Liver (tissue), 9 donors: ENCODE data around the gene HEYL. TPM values are rescaled to one million over a fixed set of nuclear protein-coding genes. Genes with fewer than 3 reads are reported as not detected.

Experiments used
- DNase-seq: peaks from one replicate; pipeline ENCODE4 v3.0.0-alpha.2; 2017; ENCODE audit warnings: low spot score
- H3K27ac ChIP-seq, 2 donors: one replicate each; pipeline ENCODE4 v1.7.0; 2013; ENCODE audit warnings: inconsistent platforms in 2 of 2, low read length in 2 of 2, control low read depth in 1 of 2, low read depth in 1 of 2, mild to moderate bottlenecking in 1 of 2
- H3K27me3 ChIP-seq, 4 donors: one replicate each; pipeline versions ENCODE4 v1.6.1 to v1.7.0; 2013; ENCODE audit warnings: low read length in 3 of 4, inconsistent platforms in 1 of 4, mild to moderate bottlenecking in 1 of 4, moderate library complexity in 1 of 4; ENCODE audit not compliant: control insufficient read depth in 4 of 4, insufficient read depth in 4 of 4
- H3K36me3 ChIP-seq, 4 donors: one replicate each; pipeline versions ENCODE4 v1.6.1 to v1.7.0; 2013; ENCODE audit warnings: low read length in 3 of 4, mild to moderate bottlenecking in 3 of 4, low read depth in 1 of 4, moderate library complexity in 1 of 4; ENCODE audit not compliant: control insufficient read depth in 4 of 4, insufficient read depth in 3 of 4
- H3K4me1 ChIP-seq, 4 donors: one replicate each; pipeline versions ENCODE4 v1.6.1 to v1.7.0; 2013; ENCODE audit warnings: low read length in 3 of 4, mild to moderate bottlenecking in 3 of 4, moderate library complexity in 1 of 4; ENCODE audit not compliant: control insufficient read depth in 4 of 4, insufficient read depth in 4 of 4
- H3K4me3 ChIP-seq, 3 donors: one replicate each; pipeline versions ENCODE4 v1.6.1 to v1.7.0; 2013; ENCODE audit warnings: low read length in 3 of 3, control low read depth in 1 of 3, low read depth in 1 of 3, mild to moderate bottlenecking in 1 of 3
- H3K9ac ChIP-seq, 2 donors: one replicate each; pipeline ENCODE4 v1.7.0; 2013; ENCODE audit warnings: low read length in 2 of 2, mild to moderate bottlenecking in 2 of 2, moderate library complexity in 2 of 2, control low read depth in 1 of 2, low read depth in 1 of 2
- H3K9me3 ChIP-seq, 4 donors: one replicate each; pipeline versions ENCODE4 v1.6.1 to v1.7.0; 2013; ENCODE audit warnings: low read length in 3 of 4; ENCODE audit not compliant: control insufficient read depth in 4 of 4
- CTCF ChIP-seq: fragments of 150-350 bp; IDR thresholded peaks from 2 replicates; pipeline ENCODE4 v1.5.1; 2017; ENCODE audit warnings: improper control_type of control experiment, low read depth, low read length; ENCODE audit not compliant: missing input control
- EGR1 ChIP-seq, 2 donors: IDR thresholded peaks; 2 replicates each; pipeline ENCODE4 v1.6.1; 2016 to 2018; ENCODE audit warnings: antibody characterized with exemption in 2 of 2, low read depth in 2 of 2
- FOXA2 ChIP-seq: IDR thresholded peaks from 2 replicates; pipeline ENCODE4 v1.6.1; 2016; ENCODE audit warnings: antibody characterized with exemption
- GABPA ChIP-seq, 2 donors: IDR thresholded peaks in 1 of 2; conservative IDR thresholded peaks in 1 of 2; 2 replicates each; pipeline ENCODE4 v1.6.1; 2016; ENCODE audit warnings: antibody characterized with exemption in 2 of 2, mild to moderate bottlenecking in 1 of 2, moderate library complexity in 1 of 2
- HNF4G ChIP-seq: IDR thresholded peaks from 2 replicates; pipeline ENCODE4 v1.6.1; 2016; ENCODE audit warnings: antibody characterized with exemption
- MAX ChIP-seq: IDR thresholded peaks from 2 replicates; pipeline ENCODE4 v1.6.1; 2016; ENCODE audit warnings: antibody characterized with exemption
- NR2F2 ChIP-seq: IDR thresholded peaks from 2 replicates; pipeline ENCODE4 v1.6.1; 2016; ENCODE audit warnings: antibody characterized with exemption
- RAD21 ChIP-seq, 2 donors: IDR thresholded peaks; 2 replicates each; pipeline ENCODE4 v1.6.1; 2016; ENCODE audit warnings: antibody characterized with exemption in 2 of 2, mild to moderate bottlenecking in 2 of 2
- REST ChIP-seq: IDR thresholded peaks from 2 replicates; pipeline ENCODE4 v1.6.1; 2016; ENCODE audit warnings: antibody characterized with exemption, mild to moderate bottlenecking
- RXRA ChIP-seq, 2 donors: IDR thresholded peaks; 2 replicates each; pipeline ENCODE4 v1.6.1; 2017 to 2018; ENCODE audit warnings: antibody characterized with exemption in 2 of 2, mild to moderate bottlenecking in 1 of 2
- TAF1 ChIP-seq: conservative IDR thresholded peaks from 2 replicates; pipeline ENCODE4 v1.6.1; 2016; ENCODE audit warnings: antibody characterized with exemption, mild to moderate bottlenecking
- YY1 ChIP-seq: IDR thresholded peaks from 2 replicates; pipeline ENCODE4 v1.6.1; 2016; ENCODE audit warnings: antibody characterized with exemption, mild to moderate bottlenecking
- ZBTB33 ChIP-seq: IDR thresholded peaks from 2 replicates; pipeline ENCODE4 v1.6.1; 2016; ENCODE audit warnings: antibody characterized with exemption
- WGBS: extraction: QIAGEN DNeasy Blood & Tissue Kit; methylation state at CpG from one replicate; pipeline ENCODE4 v1.1.7; 2013; 5-methylcytosine and 5-hydroxymethylcytosine counted together
- polyA plus RNA-seq, 2 donors: library from polyadenylated mRNA; stranded (reverse) in 1 of 2; unstranded in 1 of 2; fragments of 200-250 nt in 1 of 2; fragments of >200 nt in 1 of 2; fragmentation: Nextera tagmentation in 1 of 2; extraction: Ambion mirVana in 1 of 2; gene quantifications; one replicate each; pipeline versions ENCODE4 v1.2.1 to v1.2.3, GENCODE V29; 2013 to 2015
- total RNA-seq, 2 donors: library from RNA; depleted of rRNA; stranded (reverse); fragments of >200 nt; gene quantifications; one replicate each; pipeline ENCODE4 v1.2.3, GENCODE V29; 2014
- donor health status: healthy.
- donor health status: healthy.
- donor health status: healthy.
- donor health status: healthy.
- donor health status: healthy.

The HEYL gene
- total and polyA plus RNA-seq, 4 donors, result 0.61 to 1.7 (median 1.2) TPM

- Histone ChIP-seq H3K27me3 (no peaks in the 10 kb centered on the region), H3K4me1 (peaks cover 0 to 6% (median 0%) of the 10 kb centered on the region in 4 donors), H3K9me3 (no peaks in the 10 kb centered on the region), H3K36me3 (no peaks in the 10 kb centered on the region), H3K4me3 (no peak overlapping the region), H3K9ac (no peak overlapping the region), H3K27ac (no peak overlapping the region)
- TF ChIP-seq MAX (no peak), CTCF (peak; percentile 84), RAD21 (IDR thresholded peaks at IDR 0.05) (peak; percentile 91 to 96)
- DNase-seq, result peak; percentile 75
- WGBS, result 7% methylated on average over 8 of the region's 8 CpGs
Observed at GRCh38 chr1:39653546-39654031, 14.1 kb upstream of the HEYL start.

GRCh38 chr1:39652554-39652953 is 13.1 kb upstream of the HEYL start:
- 93% methylated on average over 2 of the region's 2 CpGs for WGBS
- H3K27me3 ChIP-seq, result no peaks in the 10 kb centered on the region
- H3K9ac ChIP-seq, result no peak overlapping the region
- H3K9me3 ChIP-seq, result no peaks in the 10 kb centered on the region
- no peak overlapping the region for H3K4me3 ChIP-seq
- TF ChIP-seq TAF1 (no peak), GABPA (IDR thresholded peaks at IDR 0.05 in 1 of 2, conservative IDR thresholded peaks at IDR 0.05 in 1 of 2) (no peak), EGR1 (IDR thresholded peaks at IDR 0.05; ENCODE audit: low read depth in 2 of 2) (no peak), MAX (no peak), FOXA2 (no peak), YY1 (no peak), RXRA (IDR thresholded peaks at IDR 0.05) (no peak), CTCF (no peak), NR2F2 (no peak), RAD21 (IDR thresholded peaks at IDR 0.05) (no peak), ZBTB33 (no peak), REST (no peak), HNF4G (no peak)
- H3K4me1 ChIP-seq, result peaks cover 0 to 6% (median 0%) of the 10 kb centered on the region in 4 donors
- H3K27ac ChIP-seq, result no peak overlapping the region
- H3K36me3 ChIP-seq, result no peaks in the 10 kb centered on the region
- DNase-seq, result no peak
